ENCODE measurements around the gene TTYH1.

DNA sequence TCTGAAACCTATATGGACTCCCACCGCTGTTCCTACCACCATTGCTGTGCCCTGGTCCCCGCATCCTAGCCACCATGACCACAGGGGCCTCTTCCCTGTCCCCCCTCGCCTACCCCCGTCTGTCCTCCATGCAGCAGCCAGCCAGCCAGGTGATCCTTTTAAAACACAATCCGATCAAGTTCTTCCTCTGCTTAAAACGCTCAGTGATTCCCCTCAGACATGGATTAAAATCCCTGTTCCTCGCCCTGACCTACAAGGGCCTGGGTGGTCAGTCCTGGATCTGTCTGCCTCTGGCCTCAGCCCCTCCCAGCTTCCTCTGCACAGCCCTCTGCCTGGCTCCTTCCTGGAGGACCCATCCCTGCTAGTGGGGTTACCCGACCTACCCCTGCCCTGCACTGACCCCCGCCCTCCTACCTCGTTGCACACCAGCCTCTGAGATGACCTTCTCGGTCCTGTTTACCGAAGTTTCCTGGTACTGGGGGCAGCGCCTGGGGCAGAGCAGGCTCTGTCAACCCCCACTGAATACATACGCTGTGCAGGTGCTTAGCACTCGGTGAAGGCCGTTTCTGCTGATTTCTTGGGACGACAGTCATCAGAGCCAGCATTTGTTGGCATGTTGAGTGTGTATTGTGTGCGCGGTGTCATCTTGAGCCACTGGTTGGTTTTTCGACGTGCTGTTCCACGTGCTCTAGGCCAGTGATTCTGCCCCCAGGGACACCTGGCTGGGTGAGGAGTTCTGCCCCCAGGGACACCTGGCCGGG is 19.0 kb downstream of the TTYH1 start:
- TF ChIP-seq POLR2AphosphoS5 (IDR thresholded peaks at IDR 0.05; ENCODE audit: low read depth) = no peak; the same call in 1 of the 2 replicates
- TF ChIP-seq, protein P1, sequence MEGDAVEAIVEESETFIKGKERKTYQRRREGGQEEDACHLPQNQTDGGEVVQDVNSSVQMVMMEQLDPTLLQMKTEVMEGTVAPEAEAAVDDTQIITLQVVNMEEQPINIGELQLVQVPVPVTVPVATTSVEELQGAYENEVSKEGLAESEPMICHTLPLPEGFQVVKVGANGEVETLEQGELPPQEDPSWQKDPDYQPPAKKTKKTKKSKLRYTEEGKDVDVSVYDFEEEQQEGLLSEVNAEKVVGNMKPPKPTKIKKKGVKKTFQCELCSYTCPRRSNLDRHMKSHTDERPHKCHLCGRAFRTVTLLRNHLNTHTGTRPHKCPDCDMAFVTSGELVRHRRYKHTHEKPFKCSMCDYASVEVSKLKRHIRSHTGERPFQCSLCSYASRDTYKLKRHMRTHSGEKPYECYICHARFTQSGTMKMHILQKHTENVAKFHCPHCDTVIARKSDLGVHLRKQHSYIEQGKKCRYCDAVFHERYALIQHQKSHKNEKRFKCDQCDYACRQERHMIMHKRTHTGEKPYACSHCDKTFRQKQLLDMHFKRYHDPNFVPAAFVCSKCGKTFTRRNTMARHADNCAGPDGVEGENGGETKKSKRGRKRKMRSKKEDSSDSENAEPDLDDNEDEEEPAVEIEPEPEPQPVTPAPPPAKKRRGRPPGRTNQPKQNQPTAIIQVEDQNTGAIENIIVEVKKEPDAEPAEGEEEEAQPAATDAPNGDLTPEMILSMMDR (IDR thresholded peaks at IDR 0.05; ENCODE audit: insufficient read depth, low read length) = no peak
- no peak for TF ChIP-seq GABPA (IDR thresholded peaks at IDR 0.05; ENCODE audit: low read depth)
- TF ChIP-seq SPI1 (IDR thresholded peaks at IDR 0.05; ENCODE audit: borderline replicate concordance, low read depth) = no peak
